Activated CD4-positive, alpha-beta T cell treated with anti-CD3 and anti-CD28 coated beads for 36 hours (primary cell): ENCODE data around the gene NEURL1B. TPM values are rescaled to one million over a fixed set of nuclear protein-coding genes. Genes with fewer than 3 reads are reported as not detected.
"Not testable (repeated sequence)": the region's sequence is repeated elsewhere in the genome, so short reads cannot be mapped to it uniquely, and the experiment has no call there.

ENCODE experiments used
- ATAC-seq: fragments of 200-7000 bp; cut with Tn5 transposase; one replicate; pipeline ENCODE4 v1.10.0; 2021; ENCODE audit warnings: mild to moderate bottlenecking, moderate library complexity
- CTCF ChIA-PET: fragments of 350-600 bp; sonication (Branson Sonifier 250); formaldehyde crosslinking; loops from one replicate; lab custom pipeline; 2021; ENCODE audit warnings: antibody characterized with exemption; lab: Charles Lee
- POLR2A ChIA-PET: fragments of 350-600 bp; sonication (Branson Sonifier 250); formaldehyde crosslinking; loops from one replicate; lab custom pipeline; 2021; ENCODE audit warnings: antibody characterized with exemption, inconsistent platforms; lab: Charles Lee
- DNase-seq: peaks from one replicate; pipeline ENCODE4 v3.0.0-alpha.2; 2020
- H3K27ac Mint-ChIP-seq: one replicate; pipeline ENCODE4 v1.8.0; 2021; ENCODE audit warnings: mixed read lengths
- H3K27me3 Mint-ChIP-seq: one replicate; pipeline ENCODE4 v1.8.0; 2021; ENCODE audit warnings: mixed read lengths
- H3K36me3 Mint-ChIP-seq: one replicate; pipeline ENCODE4 v1.8.0; 2021; ENCODE audit warnings: low read depth, mixed read lengths
- H3K4me1 Mint-ChIP-seq: one replicate; pipeline ENCODE4 v1.8.0; 2021; ENCODE audit warnings: mixed read lengths
- H3K4me3 Mint-ChIP-seq: one replicate; pipeline ENCODE4 v1.8.0; 2021; ENCODE audit warnings: mild to moderate bottlenecking, moderate library complexity, mixed read lengths
- H3K9me3 Mint-ChIP-seq: one replicate; pipeline ENCODE4 v1.8.0; 2021; ENCODE audit warnings: low read depth, mixed read lengths
- intact Hi-C, 2 experiments: fragments of 100-400 bp; cut with DNase I in 1 of 2; cut with micrococcal nuclease in 1 of 2; formaldehyde crosslinking; loops; one replicate each; pipeline versions ENCODE4 v1.14.2 to v1.15.1; 2022 to 2024; cut with DNase I, micrococcal nuclease
- total RNA-seq, 2 experiments: library from RNA; stranded (reverse); gene quantifications; one replicate each; pipeline ENCODE4 v1.2.3, GENCODE V29; 2021

The NEURL1B gene
- total RNA-seq, 2 experiments from 2014 or later, result 0.16 to 0.19 TPM

DNA sequence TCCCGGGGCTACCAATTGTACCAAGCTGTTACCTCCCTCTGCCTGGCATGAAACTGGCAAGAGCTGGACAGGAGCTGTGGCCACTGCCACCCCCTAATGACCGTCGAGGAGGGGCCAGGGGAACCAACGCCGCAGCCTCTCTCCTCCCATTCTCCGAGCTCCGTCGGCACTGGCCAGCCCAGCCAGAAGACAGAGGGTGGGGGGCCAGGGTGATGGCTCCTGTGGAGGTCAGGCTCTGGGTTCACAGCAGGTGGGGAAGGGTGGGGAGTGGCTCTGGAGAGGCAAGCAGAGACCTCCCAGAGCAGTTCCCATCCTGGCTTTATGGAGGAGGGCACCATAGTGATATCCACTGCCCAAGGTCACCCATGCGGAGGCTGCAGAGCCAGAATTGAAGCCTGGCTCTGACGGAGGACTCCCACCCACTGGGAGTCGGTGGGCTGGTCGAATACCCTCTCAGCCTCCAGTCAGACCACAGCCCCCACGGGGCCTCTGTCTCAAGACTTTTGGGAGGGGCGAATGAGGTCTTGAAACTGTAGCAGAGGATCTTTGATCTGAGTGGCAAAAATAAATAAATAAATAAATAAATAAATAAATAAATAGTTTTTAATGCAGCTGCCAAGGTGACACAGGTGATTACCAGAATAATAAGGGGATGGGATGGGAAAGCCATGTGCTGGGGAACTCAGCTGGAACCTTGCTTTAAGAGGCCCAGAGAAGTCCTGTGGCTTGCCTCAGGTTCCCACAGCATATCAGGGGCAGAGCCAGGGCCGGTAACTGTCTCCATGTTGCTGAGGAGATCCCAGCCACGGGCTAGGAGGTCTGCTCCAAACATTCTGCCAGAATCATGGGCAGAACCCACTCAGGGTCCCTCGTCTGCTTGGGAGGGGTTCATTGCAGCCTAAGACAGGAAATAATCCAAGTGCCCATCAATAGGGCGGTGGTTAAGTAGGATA lies 42.5 kb upstream of the NEURL1B start:
- Mint-ChIP-seq H3K27ac (no peak overlapping the region), H3K27me3 (no peaks in the 10 kb centered on the region), H3K9me3 (no peaks in the 10 kb centered on the region), H3K4me1 (no peaks in the 10 kb centered on the region), H3K36me3 (no peaks in the 10 kb centered on the region), H3K4me3 (no peak overlapping the region)
- ChIA-PET POLR2A (no interaction called here), CTCF (no interaction called here)
- DNase-seq (no peak), ATAC-seq (no peak)
- intact Hi-C loops, result no loop called here

- intact Hi-C loops, result no loop called here
- ATAC-seq, result no peak
Observed at GRCh38 chr5:172599204-172599567, 41.9 kb upstream of the NEURL1B start.

GRCh38 chr5:172600571-172600970 lies 40.5 kb upstream of the NEURL1B start:
- Mint-ChIP-seq H3K27ac (no peak overlapping the region), H3K36me3 (no peaks in the 10 kb centered on the region), H3K4me1 (no peaks in the 10 kb centered on the region), H3K9me3 (no peaks in the 10 kb centered on the region), H3K4me3 (no peak overlapping the region), H3K27me3 (no peaks in the 10 kb centered on the region)
- POLR2A ChIA-PET, result no interaction called here
- no peak for DNase-seq
- intact Hi-C loops, result no loop called here
- ATAC-seq, result no peak
- CTCF ChIA-PET, result no interaction called here

More at GRCh38 chr5:172599204-172599567, 41.9 kb upstream of the NEURL1B start:
- POLR2A ChIA-PET, result no interaction called here
- Mint-ChIP-seq H3K4me3 (no peak overlapping the region), H3K36me3 (no peaks in the 10 kb centered on the region), H3K27me3 (no peaks in the 10 kb centered on the region), H3K4me1 (no peaks in the 10 kb centered on the region), H3K9me3 (no peaks in the 10 kb centered on the region), H3K27ac (no peak overlapping the region)
- CTCF ChIA-PET, result no interaction called here
- no peak for DNase-seq

DNA sequence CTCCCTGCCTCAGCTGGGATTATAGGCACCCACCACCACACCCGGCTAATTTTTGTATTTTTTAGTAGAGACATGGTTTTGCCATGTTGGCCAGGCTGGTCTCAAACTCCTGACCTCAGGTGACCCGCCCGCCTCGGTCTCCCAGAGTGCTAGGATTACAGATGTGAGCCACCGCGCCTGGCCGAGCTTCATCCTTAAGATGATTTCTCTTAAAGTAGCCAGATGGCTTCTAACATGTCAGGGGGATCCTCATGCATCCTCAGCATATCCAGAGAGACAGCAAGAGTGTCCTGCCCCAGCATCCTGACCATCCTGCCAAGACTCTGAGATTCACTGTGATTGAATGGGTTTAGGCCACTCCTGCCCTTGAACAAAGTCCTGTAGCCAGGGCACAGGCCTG lies 39.5 kb upstream of the NEURL1B start:
- H3K4me3 Mint-ChIP-seq, intact Hi-C loops, ATAC-seq, H3K4me1 Mint-ChIP-seq, H3K27me3 Mint-ChIP-seq, H3K36me3 Mint-ChIP-seq, H3K27ac Mint-ChIP-seq, DNase-seq, H3K9me3 Mint-ChIP-seq, POLR2A ChIA-PET: not testable (repeated sequence)
- CTCF ChIA-PET, result interaction anchor here (0.6 to 0.7 kb wide), 2 partner anchors 43 to 134 kb away, joined by 3 to 5 read pairs; no protein-coding TSS in a partner anchor

DNA sequence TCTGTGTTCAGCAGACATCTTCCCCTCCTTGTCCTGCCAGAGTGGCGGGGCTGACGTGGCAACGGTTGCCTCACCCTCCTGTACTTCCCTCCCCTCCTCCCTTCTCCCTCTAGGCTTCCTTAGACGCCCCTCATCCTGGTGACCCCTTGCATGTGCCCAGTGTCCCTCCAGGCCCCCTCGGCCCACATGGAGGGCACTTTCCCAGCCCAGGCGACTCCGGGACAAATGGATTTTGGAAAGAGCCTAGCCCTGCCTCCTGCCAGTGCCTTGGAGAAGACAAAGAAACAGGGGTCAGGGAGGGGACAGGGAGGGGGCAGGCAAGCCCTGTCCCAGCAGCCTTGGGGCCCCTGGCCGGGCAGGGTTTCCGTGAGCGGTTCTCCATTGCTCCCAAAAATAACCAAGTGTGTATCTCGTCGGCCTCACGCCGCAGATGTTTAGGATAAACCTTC lies 38.3 kb upstream of the NEURL1B start:
- no peak for ATAC-seq
- no peaks in the 10 kb centered on the region for H3K36me3 Mint-ChIP-seq
- no peak overlapping the region for H3K27ac Mint-ChIP-seq
- H3K9me3 Mint-ChIP-seq, result peaks cover 2% of the 10 kb centered on the region
- POLR2A ChIA-PET, result no interaction called here
- H3K4me1 Mint-ChIP-seq, result no peaks in the 10 kb centered on the region
- H3K27me3 Mint-ChIP-seq, result peaks cover 6% of the 10 kb centered on the region
- H3K4me3 Mint-ChIP-seq, result no peak overlapping the region
- no peak for DNase-seq
- CTCF ChIA-PET, result no interaction called here
- intact Hi-C loops, result no loop called here

DNA sequence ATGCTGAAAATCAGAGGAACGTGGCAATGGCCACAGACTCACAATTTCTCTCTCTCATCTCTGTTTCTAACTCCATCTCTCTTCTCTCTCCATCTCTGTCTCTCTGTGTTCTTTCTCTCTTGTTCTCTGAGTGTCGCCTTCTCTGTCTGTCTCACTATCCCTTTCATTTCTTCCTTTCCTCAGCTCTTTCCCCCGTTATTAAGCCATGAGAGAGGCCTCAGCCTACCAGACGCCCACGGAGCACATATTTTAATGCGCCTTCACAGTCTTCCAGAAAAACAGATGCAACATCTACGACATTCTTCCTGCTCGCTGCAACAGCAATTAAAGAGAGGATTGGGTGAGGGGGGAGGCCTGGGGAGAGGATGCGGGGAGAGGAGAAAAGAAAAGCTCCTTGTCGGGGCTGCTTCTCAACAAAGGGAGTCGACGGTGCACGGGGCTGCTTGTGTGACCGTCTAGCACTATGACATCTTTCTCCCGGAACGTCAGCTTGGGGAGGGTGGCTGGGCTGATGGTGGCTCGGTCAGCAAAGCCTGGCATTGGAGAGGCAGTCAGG lies 37.7 kb upstream of the NEURL1B start:
- CTCF ChIA-PET, result no interaction called here
- H3K27me3 Mint-ChIP-seq, result peaks cover 9% of the 10 kb centered on the region
- peaks cover 2% of the 10 kb centered on the region for H3K9me3 Mint-ChIP-seq
- H3K36me3 Mint-ChIP-seq, result no peaks in the 10 kb centered on the region
- DNase-seq (no peak), ATAC-seq (no peak)
- H3K27ac Mint-ChIP-seq, result no peak overlapping the region
- intact Hi-C loops, result no loop called here
- POLR2A ChIA-PET, result no interaction called here
- no peaks in the 10 kb centered on the region for H3K4me1 Mint-ChIP-seq
- H3K4me3 Mint-ChIP-seq, result no peak overlapping the region

DNA sequence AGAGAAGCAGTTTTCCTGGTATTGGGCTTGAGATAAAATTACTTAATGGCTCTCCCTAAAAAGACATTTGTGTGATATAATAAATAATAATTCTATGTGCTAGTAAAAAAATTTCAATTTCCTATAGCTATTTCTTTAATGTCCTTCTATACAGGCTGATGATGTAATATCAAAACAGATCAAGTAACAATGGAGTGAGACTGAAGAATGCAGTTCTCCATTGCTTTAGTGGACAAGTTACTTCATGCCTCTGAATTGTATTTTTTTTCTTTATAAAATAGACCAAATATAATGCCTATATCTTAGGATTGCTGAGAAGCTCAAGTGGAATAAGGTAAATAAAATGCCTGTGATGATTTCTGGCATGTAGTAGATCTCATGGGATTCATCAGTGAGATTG lies 35.6 kb upstream of the NEURL1B start:
- no peaks in the 10 kb centered on the region for H3K4me1 Mint-ChIP-seq
- ATAC-seq, result no peak
- peaks cover 2% of the 10 kb centered on the region for H3K9me3 Mint-ChIP-seq
- H3K27ac Mint-ChIP-seq, result no peak overlapping the region
- no peak overlapping the region for H3K4me3 Mint-ChIP-seq
- no peaks in the 10 kb centered on the region for H3K36me3 Mint-ChIP-seq
- peaks cover 9% of the 10 kb centered on the region for H3K27me3 Mint-ChIP-seq
- no peak for DNase-seq
- intact Hi-C loops, result no loop called here
- ChIA-PET POLR2A (no interaction called here), CTCF (interaction anchor here (0.6 kb wide), 1 partner anchor 228 kb away, joined by 3 read pairs; no protein-coding TSS in a partner anchor)

GRCh38 chr5:172606156-172606785 lies 34.8 kb upstream of the NEURL1B start:
- POLR2A ChIA-PET, result no interaction called here

DNA sequence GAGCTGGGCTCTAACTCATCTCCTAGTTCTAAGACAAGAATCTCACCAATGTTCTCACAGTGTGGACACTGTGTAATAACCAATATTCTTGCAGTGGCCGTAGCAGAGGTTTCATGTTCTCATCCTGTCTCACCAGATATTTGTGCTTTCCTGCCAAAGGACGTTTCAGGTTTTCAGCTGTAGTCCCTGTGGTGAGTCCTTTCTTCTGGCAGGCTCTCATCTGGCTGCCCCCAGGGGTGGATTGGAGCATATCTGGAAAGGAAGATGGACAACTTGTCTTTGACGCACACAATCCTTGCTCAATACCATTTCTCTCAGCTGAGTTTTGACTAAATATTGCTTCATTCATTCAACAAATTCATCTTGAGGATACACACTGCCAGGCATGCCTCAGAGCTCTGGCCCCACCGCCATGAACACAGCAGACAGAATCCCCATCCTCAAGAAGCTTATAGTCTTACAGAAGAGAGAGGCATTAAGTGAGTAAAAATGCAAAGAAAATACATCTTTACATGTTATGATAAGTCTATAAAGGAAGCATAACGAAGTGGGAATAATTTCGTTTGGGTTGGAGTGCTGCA lies 33.8 kb upstream of the NEURL1B start:
- POLR2A ChIA-PET, result interaction anchor here (0.6 kb wide), 1 partner anchor 354 kb away, joined by 3 read pairs; no protein-coding TSS in a partner anchor
- CTCF ChIA-PET, result interaction anchor here (0.8 kb wide), 1 partner anchor 15 kb away, joined by 6 read pairs; no protein-coding TSS in a partner anchor
- Mint-ChIP-seq H3K4me1 (no peaks in the 10 kb centered on the region), H3K9me3 (peaks cover 2% of the 10 kb centered on the region), H3K4me3 (no peak overlapping the region), H3K27me3 (peaks cover 9% of the 10 kb centered on the region), H3K36me3 (no peaks in the 10 kb centered on the region), H3K27ac (no peak overlapping the region)
- intact Hi-C loops, result no loop called here
- DNase-seq, result no peak
- ATAC-seq, result no peak

More at GRCh38 chr5:172606156-172606785, 34.8 kb upstream of the NEURL1B start:
- Mint-ChIP-seq H3K27ac (no peak overlapping the region), H3K36me3 (no peaks in the 10 kb centered on the region), H3K9me3 (peaks cover 2% of the 10 kb centered on the region), H3K4me3 (no peak overlapping the region), H3K4me1 (no peaks in the 10 kb centered on the region), H3K27me3 (peaks cover 9% of the 10 kb centered on the region)
- no peak for ATAC-seq
- no peak for DNase-seq
- intact Hi-C loops, result no loop called here
- CTCF ChIA-PET, result interaction anchor here (0.6 kb wide), 1 partner anchor 678 kb away, joined by 4 read pairs; no protein-coding TSS in a partner anchor

DNA sequence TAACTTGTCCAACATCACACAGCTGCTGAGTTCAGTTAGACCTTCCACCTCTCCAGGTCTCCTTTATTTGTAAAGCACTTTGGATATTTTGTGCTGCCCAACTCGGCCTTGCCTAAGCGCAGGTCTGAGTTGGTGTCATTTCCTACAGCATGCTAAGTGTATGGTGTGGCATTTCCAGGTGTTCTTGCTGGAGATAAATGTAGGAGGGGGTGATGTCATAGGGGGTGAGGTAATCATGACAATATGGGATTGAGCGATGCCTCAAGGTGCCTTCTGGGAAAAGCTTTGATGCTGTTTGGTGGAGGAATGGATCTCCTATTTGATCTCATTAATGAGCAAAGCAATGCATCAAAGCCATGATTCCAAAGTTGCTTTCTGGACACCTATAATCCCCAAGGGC lies 32.3 kb upstream of the NEURL1B start:
- intact Hi-C loops, result no loop called here

DNA sequence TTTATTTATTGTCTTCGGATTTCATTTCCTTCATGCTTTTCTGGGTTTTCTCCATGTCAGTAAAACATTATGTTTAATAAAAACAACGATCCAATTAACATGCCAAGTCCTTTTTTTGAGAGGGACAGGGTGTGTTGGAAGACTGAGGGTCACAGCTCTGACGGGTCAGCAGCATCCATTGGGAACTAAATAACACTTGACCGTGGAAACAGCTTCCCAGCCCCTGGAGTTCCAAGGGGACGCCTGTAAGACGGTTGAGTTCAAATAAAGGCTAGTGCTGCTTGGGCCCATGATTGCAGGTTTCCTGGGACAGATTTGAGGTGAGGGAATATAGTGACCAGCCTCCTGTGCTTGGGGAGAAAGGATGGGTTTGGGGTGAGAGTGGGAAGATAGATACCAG lies 30.4 kb upstream of the NEURL1B start:
- Mint-ChIP-seq H3K36me3 (no peaks in the 10 kb centered on the region), H3K27me3 (peaks cover 9% of the 10 kb centered on the region), H3K9me3 (peaks cover 5% of the 10 kb centered on the region), H3K4me1 (no peaks in the 10 kb centered on the region), H3K27ac (no peak overlapping the region), H3K4me3 (no peak overlapping the region)
- ChIA-PET POLR2A (no interaction called here), CTCF (no interaction called here)
- DNase-seq (no peak), ATAC-seq (no peak)
- intact Hi-C loops, result no loop called here

More for the DNA sequence above, 32.3 kb upstream of the NEURL1B start:
- ChIA-PET CTCF (no interaction called here), POLR2A (no interaction called here)
- peaks cover 2% of the 10 kb centered on the region for H3K9me3 Mint-ChIP-seq
- no peak overlapping the region for H3K4me3 Mint-ChIP-seq
- H3K27me3 Mint-ChIP-seq, result peaks cover 9% of the 10 kb centered on the region
- ATAC-seq (no peak), DNase-seq (no peak)
- no peaks in the 10 kb centered on the region for H3K36me3 Mint-ChIP-seq
- no peak overlapping the region for H3K27ac Mint-ChIP-seq
- no peaks in the 10 kb centered on the region for H3K4me1 Mint-ChIP-seq
